Thyroid gland (tissue), 4 donors: ENCODE data around the gene GTF2F2.

ENCODE experiments used
- POLR2A ChIP-seq, 2 donors: fragments of 450-650 bp; IDR thresholded peaks; one replicate each; pipeline ENCODE4 v1.6.1; 2017; ENCODE audit warnings: antibody characterized with exemption in 2 of 2, mild to moderate bottlenecking in 2 of 2, moderate library complexity in 1 of 2
- TF ChIP-seq, protein P1 (sequence below), 6 experiments: fragments of 200-600 bp in 3 of 6; fragments of 450-650 bp in 3 of 6; sonication (generic) in 3 of 6; IDR thresholded peaks; one replicate each; pipeline ENCODE4 v1.5.1; 2016 to 2019; ENCODE audit warnings: antibody characterized with exemption in 6 of 6, mild to moderate bottlenecking in 2 of 6, inconsistent platforms in 1 of 6, moderate library complexity in 1 of 6

DNA sequence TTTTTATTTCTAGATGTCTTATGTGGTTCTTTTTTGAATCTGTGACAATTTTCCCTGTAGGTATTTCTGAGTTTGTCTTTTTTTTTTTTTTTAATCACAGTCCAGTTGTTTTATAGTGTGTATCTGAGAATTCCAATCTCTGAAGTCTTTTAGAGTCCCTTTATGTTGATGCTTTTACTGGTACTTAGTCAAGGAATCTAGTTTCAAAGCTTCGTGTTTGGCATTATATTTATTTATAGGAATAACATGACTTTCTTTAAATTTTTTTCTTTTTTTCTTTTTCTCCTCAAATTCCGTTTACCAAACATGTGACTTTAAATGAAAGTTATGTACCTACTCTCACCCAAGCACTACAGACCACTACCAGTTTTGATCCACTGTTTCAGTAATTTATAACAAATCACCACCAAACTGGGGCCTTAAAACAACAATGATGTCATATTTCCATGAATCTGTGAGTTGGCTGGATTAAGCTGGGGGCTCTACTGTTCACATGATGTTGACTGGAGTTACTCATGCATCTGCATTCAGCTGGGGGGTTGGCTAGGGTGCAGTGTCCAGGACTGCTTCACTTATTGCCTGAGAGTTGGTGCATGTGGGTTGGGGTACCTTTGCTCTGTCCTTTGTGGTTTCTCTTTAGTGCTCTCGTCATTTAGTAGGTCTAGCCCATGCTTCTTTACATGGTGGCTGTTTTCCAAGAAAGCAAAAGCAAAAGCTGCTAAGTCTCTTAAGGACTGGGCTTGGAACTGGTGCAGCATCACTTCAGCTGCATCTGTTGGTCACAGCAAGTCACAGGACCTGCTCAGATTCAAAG lies 58.2 kb downstream of the GTF2F2 start:
- TF ChIP-seq, protein P1, sequence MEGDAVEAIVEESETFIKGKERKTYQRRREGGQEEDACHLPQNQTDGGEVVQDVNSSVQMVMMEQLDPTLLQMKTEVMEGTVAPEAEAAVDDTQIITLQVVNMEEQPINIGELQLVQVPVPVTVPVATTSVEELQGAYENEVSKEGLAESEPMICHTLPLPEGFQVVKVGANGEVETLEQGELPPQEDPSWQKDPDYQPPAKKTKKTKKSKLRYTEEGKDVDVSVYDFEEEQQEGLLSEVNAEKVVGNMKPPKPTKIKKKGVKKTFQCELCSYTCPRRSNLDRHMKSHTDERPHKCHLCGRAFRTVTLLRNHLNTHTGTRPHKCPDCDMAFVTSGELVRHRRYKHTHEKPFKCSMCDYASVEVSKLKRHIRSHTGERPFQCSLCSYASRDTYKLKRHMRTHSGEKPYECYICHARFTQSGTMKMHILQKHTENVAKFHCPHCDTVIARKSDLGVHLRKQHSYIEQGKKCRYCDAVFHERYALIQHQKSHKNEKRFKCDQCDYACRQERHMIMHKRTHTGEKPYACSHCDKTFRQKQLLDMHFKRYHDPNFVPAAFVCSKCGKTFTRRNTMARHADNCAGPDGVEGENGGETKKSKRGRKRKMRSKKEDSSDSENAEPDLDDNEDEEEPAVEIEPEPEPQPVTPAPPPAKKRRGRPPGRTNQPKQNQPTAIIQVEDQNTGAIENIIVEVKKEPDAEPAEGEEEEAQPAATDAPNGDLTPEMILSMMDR (IDR thresholded peaks at IDR 0.05), result no peak
- no peak for TF ChIP-seq POLR2A (IDR thresholded peaks at IDR 0.05)
